HG02588 (cell line): Measurements from ENCODE around the gene CLIC3.

ENCODE experiments used
- ATAC-seq: cut with Tn5 transposase; IDR thresholded peaks from one replicate; pipeline ENCODE4 v1.9.1; 2021; ENCODE audit warnings: mild to moderate bottlenecking, moderate library complexity; ENCODE audit not compliant: unreplicated experiment

The CLIC3 gene

DNA sequence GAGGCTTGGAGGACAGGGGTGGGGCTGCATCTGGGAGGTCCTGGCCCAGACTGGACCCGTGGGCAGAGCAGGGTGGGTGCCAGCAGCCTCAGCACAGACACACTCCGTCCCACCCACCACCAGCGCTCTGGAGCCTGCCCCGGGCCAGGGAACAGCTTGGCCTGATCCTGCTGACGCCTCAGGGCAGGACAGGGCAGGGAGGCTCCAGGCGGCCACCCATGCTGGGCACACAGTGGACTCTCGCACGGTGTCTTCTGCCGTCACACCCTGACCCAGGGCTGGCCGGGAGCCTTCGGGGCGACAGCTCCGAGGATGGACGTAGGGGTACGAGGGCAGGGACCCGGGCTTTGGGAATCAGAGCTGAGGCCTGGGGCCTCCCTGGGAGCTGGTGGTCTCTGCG lies 27.2 kb downstream of the CLIC3 start:
- ATAC-seq = no peak

DNA sequence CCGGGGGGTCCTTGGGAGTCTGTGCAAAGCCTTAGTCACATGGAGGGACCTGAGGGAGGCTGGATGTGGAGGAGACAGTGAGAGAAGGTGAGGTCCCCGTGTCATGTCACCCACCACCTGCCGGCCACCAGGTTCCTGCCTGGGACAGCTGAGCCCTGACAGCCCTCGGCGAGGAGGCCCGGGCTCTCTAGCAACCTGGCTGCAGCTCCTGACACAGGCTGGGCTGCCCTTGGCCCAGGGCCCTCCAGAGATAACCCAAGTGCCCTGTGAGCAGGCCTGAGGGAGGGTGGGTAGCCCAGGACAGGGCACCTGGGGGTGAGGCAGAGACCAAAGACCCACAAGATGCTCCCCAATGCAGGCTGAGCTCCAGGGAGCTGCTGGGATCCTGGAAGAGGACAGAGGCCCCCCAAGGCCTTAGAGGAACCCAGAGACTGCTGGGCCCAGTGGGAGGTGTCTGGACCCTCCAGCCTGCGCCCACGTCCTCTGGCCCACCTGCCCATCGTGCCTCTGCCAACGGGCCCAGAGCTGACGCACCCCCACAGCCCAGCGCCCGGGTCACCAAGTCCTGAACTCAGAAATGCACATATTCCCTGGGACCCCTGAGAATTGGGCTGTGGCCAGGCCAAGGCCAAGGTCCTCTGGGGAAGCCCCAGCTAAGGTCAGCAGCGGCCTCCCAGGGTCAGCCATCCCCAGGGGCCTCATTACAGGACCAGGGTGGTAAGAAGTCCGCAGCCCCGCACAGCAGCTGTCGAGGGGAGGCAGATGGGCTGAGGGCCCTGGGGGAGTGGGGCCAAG lies 27.8 kb downstream of the CLIC3 start:
- ATAC-seq = no peak

DNA sequence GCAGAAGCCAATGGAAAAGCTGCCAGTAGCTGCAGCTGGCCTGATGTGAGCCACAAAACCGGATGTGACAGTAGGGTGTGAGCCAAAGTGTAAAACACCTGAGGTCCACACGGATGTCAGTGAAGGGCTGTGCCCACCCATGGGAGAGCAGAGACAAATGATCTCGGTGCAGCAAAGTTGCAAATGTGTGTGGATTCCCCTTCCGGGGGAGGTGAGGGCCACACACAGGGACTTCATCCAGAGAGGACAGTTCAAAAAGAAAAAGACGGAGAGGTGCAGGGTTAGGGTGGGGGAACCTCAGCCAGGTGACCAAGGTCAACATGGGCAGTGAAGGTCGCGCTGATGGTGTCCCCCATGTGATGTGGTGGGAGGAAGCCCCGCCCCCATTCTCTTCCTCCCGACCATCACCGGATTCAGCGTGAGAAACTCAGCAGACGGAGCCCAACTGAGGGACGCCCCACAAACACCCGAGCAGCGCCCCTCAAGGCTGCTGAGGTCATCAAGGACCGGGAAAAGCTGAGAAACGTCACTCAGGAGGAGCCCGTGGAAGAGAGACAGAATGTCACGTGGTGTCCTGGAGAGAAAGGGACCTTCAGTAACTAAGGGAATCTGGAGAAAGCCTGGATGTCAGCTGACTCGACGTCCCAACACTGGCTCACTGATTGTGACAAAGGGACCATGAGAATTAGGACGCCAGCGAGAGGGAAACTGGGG lies 30.4 kb downstream of the CLIC3 start:
- ATAC-seq = no peak

DNA sequence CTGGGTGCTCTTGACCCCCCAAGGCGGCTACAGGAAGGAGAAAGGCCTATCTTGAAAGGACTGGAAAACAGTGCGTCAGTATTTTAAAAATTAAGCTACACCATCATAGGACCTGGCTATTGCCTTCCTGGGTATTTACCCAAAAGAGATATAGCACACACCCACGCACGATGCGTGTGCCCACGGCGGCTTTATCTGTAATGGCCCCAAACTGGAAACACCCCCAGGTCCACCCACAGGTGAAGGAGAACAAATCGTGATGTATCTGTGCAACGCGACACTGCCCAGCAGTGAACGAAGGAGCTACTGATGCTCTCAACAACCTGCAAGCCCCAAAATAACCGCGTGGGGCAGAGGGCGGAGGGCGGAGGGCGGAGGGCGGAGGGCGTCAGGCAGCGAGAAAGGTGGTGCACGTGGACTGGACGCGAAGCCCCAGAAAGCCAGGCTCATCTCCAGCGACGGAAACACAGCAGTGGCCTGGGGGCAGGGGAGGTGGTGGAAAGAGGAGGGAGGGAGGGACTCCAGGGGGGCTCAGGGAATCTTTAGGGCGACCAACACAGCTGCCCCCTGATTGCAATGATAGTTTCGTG lies 31.4 kb downstream of the CLIC3 start:
- ATAC-seq = no peak

DNA sequence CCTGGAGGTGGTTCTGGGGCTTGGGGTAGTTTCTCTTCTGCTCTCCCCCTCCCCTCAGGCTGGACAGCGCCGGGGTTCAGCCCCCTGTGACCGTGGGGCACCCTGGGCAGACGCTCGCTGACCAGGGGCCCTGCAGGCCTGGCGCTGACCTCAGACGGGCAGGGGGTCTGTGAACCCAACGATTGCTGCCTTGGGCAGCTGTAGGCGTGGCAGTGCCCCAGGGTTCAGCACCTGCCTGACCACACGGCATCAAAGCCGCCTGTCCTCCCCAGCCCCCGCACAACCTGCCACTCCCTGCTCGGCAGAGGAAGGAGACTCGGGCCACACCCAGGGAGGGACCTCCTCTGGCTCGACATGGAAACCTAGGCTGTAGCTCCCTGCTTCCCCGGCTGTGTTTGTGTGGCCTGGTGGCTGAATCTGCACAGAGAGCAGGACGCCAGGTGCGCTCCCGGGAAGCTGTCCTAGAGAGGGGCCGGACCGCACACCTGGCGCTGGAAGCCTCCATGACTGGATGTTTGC lies 32.1 kb downstream of the CLIC3 start:
- ATAC-seq = no peak

DNA sequence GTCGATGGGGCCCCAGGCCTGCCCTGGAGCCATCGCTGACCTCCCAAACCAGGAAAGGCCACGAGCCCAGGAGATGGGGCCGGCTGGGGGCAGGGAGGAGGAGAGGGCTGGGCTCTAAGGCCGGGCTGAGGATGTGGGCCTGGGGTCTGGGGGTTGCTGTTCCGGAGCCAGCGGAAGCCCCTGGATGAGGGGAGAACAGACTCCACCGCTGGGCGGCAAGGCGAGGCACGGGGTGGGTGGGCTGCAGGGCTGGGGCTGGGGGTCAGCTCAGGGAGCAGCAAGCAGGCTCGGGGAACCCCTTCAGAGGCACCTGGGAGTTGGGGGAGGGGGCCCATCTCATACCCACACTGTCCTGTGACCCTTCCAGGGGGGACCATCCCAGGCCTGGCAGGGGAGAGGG lies 32.6 kb downstream of the CLIC3 start:
- ATAC-seq = no peak

DNA sequence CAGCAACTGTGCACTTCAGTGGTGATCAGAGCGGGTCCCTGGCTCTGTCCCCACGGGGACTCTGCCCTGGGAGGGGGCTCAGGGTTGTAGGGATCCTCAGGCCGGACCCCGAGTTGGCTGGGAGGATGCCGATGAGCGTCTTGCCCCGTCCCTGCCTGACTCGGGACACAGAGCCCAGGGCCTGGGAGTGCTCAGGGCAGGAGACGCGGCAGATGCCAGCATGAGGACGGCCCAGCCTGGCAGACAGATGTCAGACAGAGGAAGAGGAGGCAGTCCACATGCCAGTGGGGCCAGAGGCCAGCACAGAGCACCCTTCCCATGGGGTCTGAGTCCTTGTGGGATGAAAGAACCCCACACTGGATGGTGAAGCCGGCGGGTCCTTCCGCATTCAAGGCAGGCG lies 33.0 kb downstream of the CLIC3 start:
- ATAC-seq = no peak

DNA sequence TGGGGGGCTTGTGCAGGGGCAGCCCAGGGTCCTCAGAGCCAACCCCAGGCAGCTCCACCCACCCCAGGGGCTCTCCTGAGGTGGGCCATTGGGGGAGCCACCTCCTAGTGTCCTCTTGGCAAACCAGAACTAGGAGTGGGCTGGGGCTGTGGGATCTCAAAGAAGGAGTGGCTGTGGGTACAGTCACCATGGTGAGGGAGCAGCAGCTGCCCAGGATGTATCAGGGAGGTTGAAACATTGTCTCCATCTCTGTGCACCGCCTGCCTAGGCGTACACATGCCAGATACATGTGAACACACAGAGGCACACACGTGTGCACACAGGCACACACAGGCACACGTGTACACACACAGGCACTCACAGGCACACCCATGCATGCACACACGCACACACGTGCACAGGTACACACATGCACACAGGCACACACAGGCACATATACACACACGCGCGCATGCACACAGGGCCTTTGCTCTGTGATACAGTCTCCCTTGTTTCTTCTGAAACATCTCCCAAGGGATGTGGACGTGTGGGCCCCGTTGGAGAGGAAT lies 33.6 kb downstream of the CLIC3 start:
- no peak for ATAC-seq

DNA sequence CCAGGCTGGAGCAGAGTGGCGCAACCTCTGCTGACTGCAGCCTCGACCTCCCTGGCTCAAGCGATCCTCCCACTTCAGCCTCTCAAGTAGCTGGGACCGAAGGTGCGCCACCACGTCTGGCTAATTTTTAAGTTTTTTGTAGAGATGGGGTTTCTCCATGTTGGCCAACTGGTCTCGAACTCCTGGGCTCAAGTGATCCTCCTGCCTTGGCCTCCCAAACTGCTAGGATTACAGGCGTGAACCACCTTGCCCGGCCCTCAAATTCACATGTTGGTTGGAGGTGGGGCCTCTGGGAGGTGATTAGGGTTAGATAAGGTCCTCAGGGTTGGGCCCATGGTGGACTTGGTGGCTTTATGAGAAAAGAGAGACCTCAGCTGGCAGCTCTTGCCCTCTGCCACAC lies 34.2 kb downstream of the CLIC3 start:
- no peak for ATAC-seq

DNA sequence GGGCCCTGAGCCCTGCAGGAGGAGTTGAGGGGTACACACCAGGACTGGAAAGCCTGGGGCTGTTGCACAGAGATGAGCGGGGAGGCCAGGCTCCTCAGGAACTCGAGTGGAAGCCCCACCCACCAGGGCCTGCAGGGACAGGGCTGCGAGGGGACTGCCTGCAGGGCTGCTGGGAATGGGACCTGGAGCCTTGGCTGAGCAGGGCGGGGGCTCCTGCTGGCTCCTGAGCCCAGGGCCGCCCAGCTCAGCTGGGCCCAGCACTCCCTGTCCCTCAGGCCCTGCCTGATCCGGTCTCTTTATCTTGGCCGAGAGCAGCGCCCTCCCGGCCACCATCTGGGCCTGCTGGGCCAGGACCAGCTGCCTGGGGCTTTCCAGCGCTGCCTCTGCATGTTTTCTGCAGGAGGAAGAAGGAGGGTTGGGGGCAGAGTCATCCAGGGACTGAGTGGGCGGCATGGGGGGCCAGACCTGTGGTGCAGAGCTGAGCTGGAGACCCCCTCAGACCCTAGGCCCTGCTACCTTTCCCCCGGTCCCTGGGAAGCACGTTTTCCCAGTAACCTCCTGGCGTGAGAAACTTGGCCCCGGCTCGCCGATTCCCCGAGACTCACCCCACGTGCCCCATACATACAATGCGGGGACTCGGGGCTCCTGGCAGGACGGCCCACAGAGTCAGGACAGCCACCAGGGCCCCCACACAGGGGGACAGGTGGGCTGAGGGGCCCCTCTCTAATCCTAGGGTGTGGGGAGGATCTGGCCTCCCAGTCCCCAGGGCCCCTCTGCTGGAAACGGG lies 34.9 kb downstream of the CLIC3 start:
- no peak for ATAC-seq

DNA sequence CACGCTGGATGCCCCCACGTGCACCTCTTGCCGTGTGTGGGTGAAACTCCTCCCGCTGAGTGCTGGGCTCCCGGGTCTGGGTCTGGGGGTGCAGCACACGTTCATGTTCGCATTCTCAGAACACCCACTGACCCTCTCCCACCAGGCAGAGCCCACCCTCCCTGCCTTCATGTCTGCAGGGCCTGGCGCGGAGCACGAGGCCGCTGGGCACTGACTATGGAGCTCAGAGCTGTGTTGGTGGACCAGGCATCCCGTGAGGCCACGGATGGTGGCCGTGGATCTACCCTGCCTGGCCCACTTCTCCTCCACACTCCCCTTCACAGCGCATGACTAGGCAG lies 35.5 kb downstream of the CLIC3 start:
- ATAC-seq = no peak

DNA sequence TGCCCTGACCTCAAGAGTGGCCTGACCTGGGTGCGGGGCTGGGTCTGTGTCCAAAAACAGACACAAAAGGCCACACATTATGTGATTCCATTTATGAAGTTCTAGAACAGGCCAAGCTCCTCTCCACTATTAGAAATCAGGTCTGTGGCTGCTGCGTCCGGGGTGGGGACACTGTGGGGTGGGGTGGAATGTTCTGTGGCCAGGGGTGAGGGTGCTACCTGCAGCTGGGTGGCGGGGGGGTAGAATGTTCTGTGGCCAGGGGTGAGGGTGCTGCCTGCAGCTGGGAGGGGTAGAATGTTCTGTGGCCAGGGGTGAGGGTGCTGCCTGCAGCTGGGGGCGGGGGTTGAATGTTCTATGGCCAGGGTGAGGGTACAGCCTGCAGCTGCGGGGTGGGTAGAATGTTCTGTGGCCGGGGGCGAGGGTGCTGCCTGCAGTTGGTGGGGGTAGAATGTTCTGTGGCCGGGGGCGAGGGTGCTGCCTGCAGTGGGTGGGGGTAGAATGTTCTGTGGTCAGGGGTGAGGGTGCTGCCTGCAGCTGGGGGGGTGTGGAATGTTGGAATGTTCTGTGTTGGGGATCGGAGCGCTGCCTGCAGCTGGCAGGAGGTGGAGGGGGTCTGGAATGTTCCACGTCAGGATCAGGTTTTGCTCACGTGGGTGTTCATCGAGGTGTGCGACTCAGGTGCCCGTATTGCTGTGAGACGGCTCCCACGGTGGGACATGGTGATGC lies 36.0 kb downstream of the CLIC3 start:
- ATAC-seq = no peak

DNA sequence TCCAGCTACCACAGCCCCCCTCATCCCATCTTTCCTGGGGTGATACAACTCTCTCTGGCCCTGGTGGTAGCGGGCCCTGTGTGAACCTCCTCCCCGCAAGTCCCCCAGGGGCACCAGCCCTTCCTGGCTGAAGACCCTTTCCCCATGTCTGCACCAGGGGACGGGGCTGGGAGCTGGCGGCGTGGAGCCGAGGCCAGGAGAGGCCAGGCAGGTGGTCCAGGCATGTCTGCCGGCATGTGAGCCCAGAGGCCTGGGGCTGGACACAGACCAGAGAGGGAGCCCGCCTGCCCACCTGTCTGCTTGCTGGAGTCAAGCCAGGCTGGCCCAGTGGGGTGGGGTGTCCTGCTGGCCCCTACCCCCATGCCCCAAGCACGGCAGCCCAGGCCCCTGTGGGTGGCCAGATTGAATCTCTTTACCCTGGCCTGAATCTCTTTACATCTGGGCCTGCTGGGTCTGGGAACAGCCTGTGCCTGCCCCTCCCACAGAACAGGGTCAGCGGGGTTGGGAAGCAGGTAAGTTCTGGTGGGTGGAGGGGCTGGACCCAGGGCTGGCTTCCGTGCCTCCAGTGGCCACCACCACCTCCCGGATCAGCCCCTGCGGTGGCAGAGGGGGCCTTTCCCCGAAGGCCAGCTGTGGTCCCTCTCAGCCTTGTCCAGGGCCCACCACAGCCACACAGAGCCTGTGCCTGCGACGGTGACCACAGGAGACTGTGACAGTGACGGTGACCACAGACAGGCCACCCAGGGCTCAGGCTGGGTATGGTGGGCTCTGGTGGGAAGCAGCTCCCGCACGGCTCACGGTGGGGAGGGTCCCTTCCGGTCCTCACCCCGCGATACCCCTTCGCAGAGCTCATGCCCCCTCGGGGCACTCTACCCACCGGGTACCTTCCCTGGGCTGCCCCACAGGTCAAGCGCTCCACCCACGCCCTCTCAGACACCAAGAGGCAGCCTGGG lies 37.2 kb downstream of the CLIC3 start:
- no peak for ATAC-seq

DNA sequence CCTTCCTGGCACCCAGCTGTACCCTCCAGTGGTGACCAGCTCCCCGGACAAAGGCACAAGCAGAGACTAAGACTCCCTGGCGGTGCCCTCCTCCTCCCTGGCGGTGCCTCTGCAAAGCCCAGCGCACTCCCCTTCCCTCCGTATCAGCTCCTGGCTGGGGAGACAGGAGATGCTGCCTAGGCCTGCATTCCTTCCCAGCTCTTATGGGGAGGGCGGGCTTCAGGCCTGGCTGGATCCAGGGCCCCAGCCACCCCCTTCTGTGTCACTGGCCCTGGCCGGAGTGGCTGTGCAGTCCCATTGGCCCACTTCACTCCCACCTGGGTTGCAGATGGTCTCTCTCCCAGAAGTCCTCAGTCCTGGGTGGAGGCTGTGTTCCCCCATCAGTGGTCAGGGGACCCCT lies 37.9 kb downstream of the CLIC3 start:
- ATAC-seq = no peak

DNA sequence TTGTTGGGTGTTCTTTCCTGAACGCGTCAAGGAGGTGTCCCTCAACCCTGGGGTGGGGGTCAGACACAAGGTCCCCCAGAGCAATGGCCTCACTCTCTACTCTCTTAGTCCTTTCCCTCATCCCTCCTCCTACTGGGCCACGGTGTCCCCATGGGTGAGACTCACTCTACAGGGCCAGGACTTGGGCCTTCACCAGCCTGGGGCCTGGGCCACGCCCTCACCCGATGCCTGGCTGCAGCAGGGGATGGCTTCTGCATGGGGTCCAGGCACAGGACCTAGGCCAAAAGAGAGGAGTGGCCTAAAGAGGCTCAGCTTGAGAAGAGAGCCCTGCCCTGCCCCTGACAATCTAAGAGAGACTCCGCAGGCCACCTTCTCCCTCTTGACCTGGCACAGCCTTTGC lies 38.5 kb downstream of the CLIC3 start:
- no peak for ATAC-seq

DNA sequence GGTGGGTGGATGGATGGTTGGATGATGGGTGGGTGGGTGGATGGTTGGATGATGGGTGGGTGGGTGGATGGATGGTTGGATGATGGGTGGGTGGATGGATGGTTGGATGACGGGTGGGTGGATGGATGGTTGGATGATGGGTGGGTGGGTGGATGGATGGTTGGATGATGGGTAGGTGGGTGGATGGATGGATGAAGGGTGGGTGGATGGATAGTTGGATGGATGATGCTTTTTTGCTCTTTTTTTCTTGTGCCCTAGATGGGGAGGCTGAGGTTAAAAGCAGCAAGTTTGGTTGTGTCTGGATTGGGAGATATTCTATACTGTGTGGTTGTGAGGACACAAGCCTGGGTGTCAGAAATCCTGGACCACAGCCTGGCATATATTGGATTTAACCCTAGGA lies 38.9 kb downstream of the CLIC3 start:
- ATAC-seq = no peak

DNA sequence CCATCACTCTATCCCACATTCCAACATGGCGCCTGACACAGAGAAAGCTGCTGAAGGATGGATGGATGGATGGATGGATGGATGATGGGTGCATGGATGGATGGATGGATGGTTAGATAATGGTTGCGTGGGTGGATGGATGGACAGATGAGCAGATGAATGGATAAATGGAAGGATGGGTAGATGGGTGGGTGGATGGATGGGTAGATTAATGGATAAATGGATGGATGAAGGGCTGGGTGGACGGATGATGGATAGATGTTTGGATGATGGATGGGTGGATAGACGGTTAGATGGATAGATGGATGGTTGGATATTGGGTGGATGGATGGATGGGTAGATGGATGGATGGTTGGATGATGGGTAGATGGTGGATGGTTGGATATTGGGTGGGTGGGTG lies 39.8 kb downstream of the CLIC3 start:
- ATAC-seq = no peak

DNA sequence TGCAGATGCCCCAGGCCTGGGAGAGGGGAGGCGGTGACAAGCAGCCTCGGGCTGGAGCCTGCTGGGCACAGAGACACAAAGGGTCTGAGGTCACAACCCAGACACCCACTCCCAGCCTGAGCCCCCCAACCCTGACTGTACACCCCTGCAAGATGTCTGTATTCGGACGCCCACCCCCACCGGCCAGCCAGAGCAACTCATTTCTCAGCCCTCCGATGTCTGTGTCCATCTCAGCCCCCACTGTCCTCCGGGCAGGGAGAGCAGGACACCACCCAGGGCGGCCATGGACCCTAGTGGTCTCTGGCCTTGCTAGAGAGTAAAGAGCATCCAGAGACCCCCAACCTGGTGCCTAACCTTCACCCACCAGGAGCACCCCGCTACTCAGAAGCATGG lies 40.4 kb downstream of the CLIC3 start:
- ATAC-seq = no peak

DNA sequence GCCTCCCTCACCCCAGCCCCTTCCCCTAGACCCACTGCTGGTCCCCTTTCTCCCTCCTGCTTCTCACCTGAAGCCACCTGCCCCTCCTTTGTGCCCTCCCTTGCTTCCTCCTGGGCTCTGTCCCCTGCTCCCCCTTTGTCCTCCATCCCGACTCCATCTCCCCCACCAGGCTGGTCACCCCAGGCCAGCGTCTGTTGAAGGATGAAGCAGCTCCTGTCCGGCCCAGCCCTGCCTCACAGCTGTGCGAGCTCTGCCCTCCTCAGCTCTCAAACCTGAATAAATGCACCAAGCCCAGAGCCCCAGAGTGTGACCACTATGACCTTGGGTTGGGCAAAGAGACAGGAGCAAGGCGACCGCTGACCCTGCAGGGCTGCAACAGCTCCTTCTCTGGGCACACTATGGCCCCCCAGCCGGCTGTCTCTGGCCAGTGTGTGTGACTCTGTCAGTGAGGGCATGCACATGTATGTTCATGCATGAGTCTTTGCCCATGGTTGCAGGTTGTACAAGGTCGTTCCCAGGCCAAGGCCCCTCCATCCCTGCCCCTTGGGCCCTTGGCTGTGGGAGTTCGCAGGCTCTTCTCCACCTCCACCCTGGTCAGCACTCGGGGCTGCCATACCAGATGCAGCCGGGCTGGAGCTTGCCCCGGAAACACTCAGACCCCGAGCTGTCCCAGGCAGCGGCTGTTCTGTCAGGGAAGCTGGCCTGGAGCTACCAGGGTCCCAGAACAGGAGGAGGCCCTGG lies 41.0 kb downstream of the CLIC3 start:
- no peak for ATAC-seq
